ENCODE measurements around the gene GTF2H1. TPM values are rescaled to one million over a fixed set of nuclear protein-coding genes. Genes with fewer than 3 reads are reported as not detected.

Gene GTF2H1
- total RNA-seq, 4 donors from 2014 or later = 46.6 to 147 (median 60.0) TPM

GRCh38 chr11:18312663-18313420 is 9.5 kb upstream of the GTF2H1 start:
- peaks cover 0 to 4% (median 0%) of the 10 kb centered on the region in 4 donors for H3K4me1 ChIP-seq
- no peak overlapping the region for H3K4me3 ChIP-seq
- intact Hi-C loops (cut with DNase I; ENCODE audit: low total_unique reads) (loop anchor here (10.0 kb wide), 1 partner anchor 212 kb away; the partner anchor contains the start of gene TSG101), in situ Hi-C loops (cut with MboI; ENCODE audit: low pct_ligation_motif_present in 1 of 4, low pct_unique_long_range_greater_than_20kb in 1 of 4, low sequenced_read_pairs in 3 of 4) (no loop called here)
- TF ChIP-seq POLR2A (IDR thresholded peaks at IDR 0.05) (no peak), CTCF (IDR thresholded peaks at IDR 0.05) (no peak), EP300 (IDR thresholded peaks at IDR 0.05; ENCODE audit: low read depth) (no peak), POLR2AphosphoS5 (IDR thresholded peaks at IDR 0.05) (no peak)
- no peaks in the 10 kb centered on the region for H3K27me3 ChIP-seq
- DNase-seq = no peak
- H3K36me3 ChIP-seq = peaks cover 0 to 21% (median 7%) of the 10 kb centered on the region in 4 donors
- no peak overlapping the region for H3K27ac ChIP-seq
- H3K9me3 ChIP-seq = no peaks in the 10 kb centered on the region
- 52 to 68% methylated on average over 2 of the region's 2 CpGs for WGBS, 2 donors (ENCODE audit: low coverage in 1 of 2)

GRCh38 chr11:18313965-18314763 is 8.2 kb upstream of the GTF2H1 start:
- TF ChIP-seq POLR2AphosphoS5 (IDR thresholded peaks at IDR 0.05) = no peak
- no peak for TF ChIP-seq EP300 (IDR thresholded peaks at IDR 0.05; ENCODE audit: low read depth)
- TF ChIP-seq POLR2A (IDR thresholded peaks at IDR 0.05) = no peak
- no peak for TF ChIP-seq CTCF (IDR thresholded peaks at IDR 0.05)
- in situ Hi-C loops (cut with MboI; ENCODE audit: low pct_ligation_motif_present in 1 of 4, low pct_unique_long_range_greater_than_20kb in 1 of 4, low sequenced_read_pairs in 3 of 4) = no loop called here
- Histone ChIP-seq H3K36me3 (peaks cover 0 to 10% (median 5%) of the 10 kb centered on the region in 4 donors), H3K4me3 (no peak overlapping the region), H3K9me3 (no peaks in the 10 kb centered on the region), H3K4me1 (peaks cover 0 to 4% (median 0%) of the 10 kb centered on the region in 4 donors), H3K27ac (no peak overlapping the region), H3K27me3 (no peaks in the 10 kb centered on the region)
- DNase-seq = no peak
- 80 to 100% methylated on average over 2 to 10 of the region's 10 CpGs for WGBS, 2 donors (ENCODE audit: low coverage in 1 of 2)
- intact Hi-C loops (cut with DNase I; ENCODE audit: low total_unique reads) = loop anchor here (10.0 kb wide), 1 partner anchor 211 kb away; the partner anchor contains the start of gene TSG101

GRCh38 chr11:18314784-18315523 is 7.4 kb upstream of the GTF2H1 start:
- no peak overlapping the region for H3K27ac ChIP-seq
- in situ Hi-C loops (cut with MboI; ENCODE audit: low pct_ligation_motif_present in 1 of 4, low pct_unique_long_range_greater_than_20kb in 1 of 4, low sequenced_read_pairs in 3 of 4) = no loop called here
- no peaks in the 10 kb centered on the region for H3K27me3 ChIP-seq
- intact Hi-C loops (cut with DNase I; ENCODE audit: low total_unique reads) = loop anchor here (10.0 kb wide), 1 partner anchor 210 kb away; the partner anchor contains the start of gene TSG101
- no peaks in the 10 kb centered on the region for H3K9me3 ChIP-seq
- H3K4me1 ChIP-seq = peaks cover 0 to 11% (median 0%) of the 10 kb centered on the region in 4 donors
- peaks cover 0 to 6% (median 2%) of the 10 kb centered on the region in 4 donors for H3K36me3 ChIP-seq
- TF ChIP-seq POLR2A (IDR thresholded peaks at IDR 0.05) = no peak
- TF ChIP-seq POLR2AphosphoS5 (IDR thresholded peaks at IDR 0.05) = no peak
- no peak for TF ChIP-seq EP300 (IDR thresholded peaks at IDR 0.05; ENCODE audit: low read depth)
- TF ChIP-seq CTCF (IDR thresholded peaks at IDR 0.05) = no peak
- no peak overlapping the region for H3K4me3 ChIP-seq
- DNase-seq = no peak
- 91 to 100% methylated on average over 3 to 9 of the region's 9 CpGs for WGBS, 2 donors (ENCODE audit: low coverage in 1 of 2)

All from transverse colon (tissue), 4 donors.